ENCODE results near the gene SERPINA4.

The SERPINA4 gene

DNA sequence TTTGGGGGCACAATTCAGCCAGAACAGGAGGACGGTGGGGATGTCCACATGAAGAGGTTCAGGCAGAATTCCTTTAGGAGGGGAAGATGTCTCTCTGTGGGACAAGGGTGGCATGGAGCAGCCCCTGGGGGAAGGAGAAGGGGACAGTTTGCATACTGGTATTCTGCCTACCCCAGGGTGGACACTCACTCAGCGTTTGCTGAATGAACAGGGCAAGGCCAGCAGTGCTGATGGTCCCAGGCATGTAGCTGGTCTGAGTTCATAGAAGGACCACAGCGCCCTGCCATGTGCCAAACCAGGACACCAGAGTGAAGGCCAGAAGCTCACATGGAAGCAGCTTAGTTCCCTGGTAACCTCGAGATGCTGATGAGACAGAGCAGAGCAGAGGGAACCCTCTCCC, 25.4 kb downstream of the SERPINA4 start:
- H3K9ac ChIP-seq (ENCODE audit: insufficient read length, low read depth): no peak overlapping the region
- H3K9me3 ChIP-seq (ENCODE audit: insufficient read depth, low read length): peaks cover 7% of the 10 kb centered on the region; the same call in 1 of the 2 replicates

DNA sequence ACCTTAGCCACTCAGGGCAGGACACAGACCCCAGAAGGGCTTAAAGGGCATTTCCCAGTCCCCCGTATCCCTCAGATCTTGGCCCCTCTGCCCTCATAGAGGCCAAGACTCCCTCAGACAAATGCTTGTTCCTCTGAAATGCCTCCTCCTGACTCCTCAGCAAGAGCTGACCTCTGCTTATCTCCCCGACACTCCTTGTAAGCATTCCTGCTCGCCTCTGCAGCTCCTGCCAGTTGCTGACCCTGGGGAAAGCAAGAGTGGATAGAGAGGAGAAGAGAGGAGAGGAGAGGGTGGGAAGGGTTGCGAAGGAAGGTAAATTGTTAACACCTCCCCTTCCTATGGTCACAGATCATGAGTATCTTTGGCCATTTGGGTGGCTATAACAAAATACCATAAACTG, 27.1 kb downstream of the SERPINA4 start:
- Histone ChIP-seq H3K27me3 (ENCODE audit: insufficient read depth, insufficient read length) (no peaks in the 10 kb centered on the region), H3K4me3 (ENCODE audit: insufficient read length, low read depth) (no peak overlapping the region), H3K9ac (ENCODE audit: insufficient read length, low read depth) (no peak overlapping the region), H3K4me1 (ENCODE audit: insufficient read depth, insufficient read length) (no peaks in the 10 kb centered on the region), H3K9me3 (ENCODE audit: insufficient read depth, low read length) (peaks cover 7% of the 10 kb centered on the region; the same call in 1 of the 2 replicates), H3K36me3 (ENCODE audit: insufficient read depth, insufficient read length, low read length) (no peaks in the 10 kb centered on the region)
- DNase-seq (ENCODE audit: low read depth, low spot score): no peak
- no peak for TF ChIP-seq ZNF274 (IDR thresholded peaks at IDR 0.05; ENCODE audit: low read depth, low read length)
- no peak for TF ChIP-seq SUZ12 (IDR thresholded peaks at IDR 0.05; ENCODE audit: extremely low read depth, insufficient read depth, insufficient read length)
- TF ChIP-seq YY1 (IDR thresholded peaks at IDR 0.05; ENCODE audit: insufficient read depth, insufficient read length): no peak

More for the DNA sequence above, 25.4 kb downstream of the SERPINA4 start:
- Histone ChIP-seq H3K4me3 (ENCODE audit: insufficient read length, low read depth) (no peak overlapping the region), H3K27me3 (ENCODE audit: insufficient read depth, insufficient read length) (no peaks in the 10 kb centered on the region), H3K36me3 (ENCODE audit: insufficient read depth, insufficient read length, low read length) (no peaks in the 10 kb centered on the region), H3K4me1 (ENCODE audit: insufficient read depth, insufficient read length) (no peaks in the 10 kb centered on the region)
- DNase-seq (ENCODE audit: low read depth, low spot score): no peak
- TF ChIP-seq ZNF274 (IDR thresholded peaks at IDR 0.05; ENCODE audit: low read depth, low read length) (no peak), SUZ12 (IDR thresholded peaks at IDR 0.05; ENCODE audit: extremely low read depth, insufficient read depth, insufficient read length) (no peak), YY1 (IDR thresholded peaks at IDR 0.05; ENCODE audit: insufficient read depth, insufficient read length) (no peak)

DNA sequence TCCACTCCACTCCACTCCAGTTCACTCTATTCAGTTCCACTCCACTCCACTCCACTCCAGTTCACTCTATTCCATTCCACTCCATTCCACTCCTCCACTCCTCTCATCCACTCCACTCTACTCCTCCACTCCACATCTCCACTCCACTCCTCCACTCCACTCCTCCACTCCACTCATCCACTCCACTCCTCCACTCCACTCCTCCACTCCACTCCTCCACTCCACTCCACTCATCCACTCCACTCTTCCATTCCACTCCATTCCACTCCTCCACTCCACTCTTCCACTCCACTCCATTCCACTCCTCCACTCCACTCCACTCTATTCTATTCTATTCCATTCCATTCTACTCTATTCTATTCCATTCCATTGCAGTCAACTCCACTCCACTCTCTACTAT, 29.8 kb downstream of the SERPINA4 start:
- TF ChIP-seq SUZ12 (IDR thresholded peaks at IDR 0.05; ENCODE audit: extremely low read depth, insufficient read depth, insufficient read length) (no peak), YY1 (IDR thresholded peaks at IDR 0.05; ENCODE audit: insufficient read depth, insufficient read length) (no peak)
- Histone ChIP-seq H3K4me3 (ENCODE audit: insufficient read length, low read depth) (no peak overlapping the region), H3K27me3 (ENCODE audit: insufficient read depth, insufficient read length) (no peaks in the 10 kb centered on the region), H3K4me1 (ENCODE audit: insufficient read depth, insufficient read length) (no peaks in the 10 kb centered on the region), H3K9me3 (ENCODE audit: insufficient read depth, low read length) (no peaks in the 10 kb centered on the region), H3K9ac (ENCODE audit: insufficient read length, low read depth) (no peak overlapping the region), H3K36me3 (ENCODE audit: insufficient read depth, insufficient read length, low read length) (no peaks in the 10 kb centered on the region)
- no peak for DNase-seq (ENCODE audit: low read depth, low spot score)

DNA sequence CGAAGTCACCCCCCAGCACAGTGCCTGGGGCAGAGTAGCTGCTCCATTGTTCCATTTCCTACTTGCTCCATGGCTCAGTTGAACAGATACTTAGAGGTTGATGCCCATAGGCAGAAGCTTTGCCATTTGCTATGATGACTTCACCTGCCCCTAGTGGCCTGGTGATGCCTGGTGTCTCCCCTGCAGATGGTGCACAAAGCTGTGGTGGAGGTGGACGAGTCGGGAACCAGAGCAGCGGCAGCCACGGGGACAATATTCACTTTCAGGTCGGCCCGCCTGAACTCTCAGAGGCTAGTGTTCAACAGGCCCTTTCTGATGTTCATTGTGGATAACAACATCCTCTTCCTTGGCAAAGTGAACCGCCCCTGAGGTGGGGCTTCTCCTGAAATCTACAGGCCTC, 30.6 kb downstream of the SERPINA4 start:
- no peak overlapping the region for H3K4me3 ChIP-seq (ENCODE audit: insufficient read length, low read depth)
- H3K9ac ChIP-seq (ENCODE audit: insufficient read length, low read depth): no peak overlapping the region
- no peaks in the 10 kb centered on the region for H3K27me3 ChIP-seq (ENCODE audit: insufficient read depth, insufficient read length)
- DNase-seq (ENCODE audit: low read depth, low spot score): no peak
- TF ChIP-seq YY1 (IDR thresholded peaks at IDR 0.05; ENCODE audit: insufficient read depth, insufficient read length) (no peak), SUZ12 (IDR thresholded peaks at IDR 0.05; ENCODE audit: extremely low read depth, insufficient read depth, insufficient read length) (no peak), ZNF274 (IDR thresholded peaks at IDR 0.05; ENCODE audit: low read depth, low read length) (no peak)
- H3K9me3 ChIP-seq (ENCODE audit: insufficient read depth, low read length): no peaks in the 10 kb centered on the region
- no peaks in the 10 kb centered on the region for H3K36me3 ChIP-seq (ENCODE audit: insufficient read depth, insufficient read length, low read length)
- H3K4me1 ChIP-seq (ENCODE audit: insufficient read depth, insufficient read length): no peaks in the 10 kb centered on the region

DNA sequence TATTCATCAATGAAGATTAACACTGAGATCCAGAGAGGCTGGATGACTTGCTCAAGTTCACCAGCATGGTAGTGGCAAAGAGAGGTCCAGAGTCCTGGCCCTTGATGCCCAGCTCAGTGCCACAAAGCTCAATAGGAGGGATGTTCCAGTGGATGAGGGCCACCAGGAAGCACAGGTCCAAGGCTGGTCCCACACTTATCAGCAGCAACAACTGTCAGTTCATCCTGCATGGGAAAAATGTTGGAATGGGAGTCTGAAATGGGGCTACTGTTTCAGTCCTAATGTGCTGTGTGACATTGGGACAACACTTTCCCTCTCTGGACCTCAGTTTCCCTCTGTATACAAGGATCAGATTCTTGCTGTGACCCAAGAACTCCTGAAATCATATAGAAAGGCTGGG, 31.2 kb downstream of the SERPINA4 start:
- Histone ChIP-seq H3K4me3 (ENCODE audit: insufficient read length, low read depth) (no peak overlapping the region), H3K4me1 (ENCODE audit: insufficient read depth, insufficient read length) (no peaks in the 10 kb centered on the region), H3K9ac (ENCODE audit: insufficient read length, low read depth) (no peak overlapping the region), H3K9me3 (ENCODE audit: insufficient read depth, low read length) (no peaks in the 10 kb centered on the region), H3K27me3 (ENCODE audit: insufficient read depth, insufficient read length) (no peaks in the 10 kb centered on the region), H3K36me3 (ENCODE audit: insufficient read depth, insufficient read length, low read length) (no peaks in the 10 kb centered on the region)
- no peak for DNase-seq (ENCODE audit: low read depth, low spot score)
- TF ChIP-seq YY1 (IDR thresholded peaks at IDR 0.05; ENCODE audit: insufficient read depth, insufficient read length) (no peak), SUZ12 (IDR thresholded peaks at IDR 0.05; ENCODE audit: extremely low read depth, insufficient read depth, insufficient read length) (no peak), ZNF274 (IDR thresholded peaks at IDR 0.05; ENCODE audit: low read depth, low read length) (no peak)

DNA sequence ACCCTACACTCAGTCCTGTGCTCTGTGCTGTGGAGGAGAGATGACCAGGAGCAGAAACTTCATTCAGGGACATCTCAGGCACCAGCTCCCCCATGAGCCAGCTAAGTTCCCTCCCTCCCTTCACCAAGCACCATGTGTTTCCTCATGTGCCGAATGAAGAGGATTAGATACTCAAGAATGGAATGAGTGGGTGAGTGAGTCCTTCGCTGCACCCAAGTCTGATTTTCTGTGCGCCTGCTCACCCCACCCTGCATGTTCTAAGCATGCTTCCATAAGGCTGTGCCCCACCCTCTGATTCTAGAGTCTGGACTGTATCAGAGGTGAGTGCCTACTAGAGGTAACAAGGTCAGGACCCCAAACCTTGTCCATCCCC, 32.1 kb downstream of the SERPINA4 start:
- H3K4me1 ChIP-seq (ENCODE audit: insufficient read depth, insufficient read length): peaks cover 2% of the 10 kb centered on the region
- no peak overlapping the region for H3K9ac ChIP-seq (ENCODE audit: insufficient read length, low read depth)

DNA sequence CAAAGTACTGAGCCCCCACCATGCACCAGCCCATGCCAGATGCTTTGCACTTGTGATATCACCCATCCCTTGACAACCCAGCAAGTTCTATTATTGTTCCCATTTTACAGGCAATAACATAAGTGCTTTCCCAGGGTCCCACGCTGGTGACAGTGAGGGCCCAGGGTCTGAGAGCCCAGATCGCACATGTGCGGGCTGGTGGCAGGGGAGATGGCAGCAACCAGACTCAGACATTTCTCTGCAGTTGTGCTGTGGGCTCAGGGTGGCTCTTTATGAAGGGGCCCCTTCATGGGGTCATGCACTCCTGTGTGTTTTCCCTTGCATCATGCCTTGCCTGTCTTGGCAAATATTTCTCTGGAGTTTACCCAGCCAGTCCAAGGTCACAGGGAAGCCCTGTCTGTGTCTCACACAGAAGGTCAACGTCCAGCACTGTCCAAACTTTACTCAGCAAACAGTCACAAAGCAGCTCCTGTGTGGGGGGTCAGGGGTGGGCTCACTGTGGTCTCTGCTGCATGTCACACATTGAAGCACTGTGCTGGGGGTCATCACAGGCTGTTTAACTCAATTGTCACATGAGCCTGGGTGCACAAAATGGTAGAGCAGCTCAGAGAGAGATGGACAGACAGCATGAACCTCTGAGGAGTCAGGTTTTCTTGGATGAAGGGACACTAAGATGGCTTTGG, 32.6 kb downstream of the SERPINA4 start:
- Histone ChIP-seq H3K9me3 (ENCODE audit: insufficient read depth, low read length) (no peaks in the 10 kb centered on the region), H3K27me3 (ENCODE audit: insufficient read depth, insufficient read length) (no peaks in the 10 kb centered on the region), H3K9ac (ENCODE audit: insufficient read length, low read depth) (no peak overlapping the region), H3K4me3 (ENCODE audit: insufficient read length, low read depth) (no peak overlapping the region), H3K36me3 (ENCODE audit: insufficient read depth, insufficient read length, low read length) (no peaks in the 10 kb centered on the region), H3K4me1 (ENCODE audit: insufficient read depth, insufficient read length) (peaks cover 5% of the 10 kb centered on the region)
- TF ChIP-seq SUZ12 (IDR thresholded peaks at IDR 0.05; ENCODE audit: extremely low read depth, insufficient read depth, insufficient read length) (no peak), ZNF274 (IDR thresholded peaks at IDR 0.05; ENCODE audit: low read depth, low read length) (no peak), YY1 (IDR thresholded peaks at IDR 0.05; ENCODE audit: insufficient read depth, insufficient read length) (no peak)
- DNase-seq (ENCODE audit: low read depth, low spot score): no peak

More for the DNA sequence above, 32.1 kb downstream of the SERPINA4 start:
- H3K36me3 ChIP-seq (ENCODE audit: insufficient read depth, insufficient read length, low read length): no peaks in the 10 kb centered on the region
- TF ChIP-seq YY1 (IDR thresholded peaks at IDR 0.05; ENCODE audit: insufficient read depth, insufficient read length) (no peak), ZNF274 (IDR thresholded peaks at IDR 0.05; ENCODE audit: low read depth, low read length) (no peak), SUZ12 (IDR thresholded peaks at IDR 0.05; ENCODE audit: extremely low read depth, insufficient read depth, insufficient read length) (no peak)
- no peaks in the 10 kb centered on the region for H3K9me3 ChIP-seq (ENCODE audit: insufficient read depth, low read length)
- no peaks in the 10 kb centered on the region for H3K27me3 ChIP-seq (ENCODE audit: insufficient read depth, insufficient read length)
- no peak overlapping the region for H3K4me3 ChIP-seq (ENCODE audit: insufficient read length, low read depth)
- no peak for DNase-seq (ENCODE audit: low read depth, low spot score)

All from NT2/D1 (cell line).